Measurements from ENCODE around the gene MRPS2. TPM values are rescaled to one million over a fixed set of nuclear protein-coding genes. Genes with fewer than 3 reads are reported as not detected.

MRPS2 gene
- total and polyA plus RNA-seq, 2 of the 4 experiments (the other 2 are of a cell fraction) = 53.1 to 104 TPM

GRCh38 chr9:135515083-135515951 is 14.8 kb downstream of the MRPS2 start:
- TF ChIP-seq CHD1 (IDR thresholded peaks at IDR 0.05; ENCODE audit: low read depth, low read length) = no peak
- no peak for TF ChIP-seq RFX5 (IDR thresholded peaks at IDR 0.05; ENCODE audit: low read depth, low read length)
- no peak for TF ChIP-seq RAD21 (IDR thresholded peaks at IDR 0.05; ENCODE audit: low read length)
- TF ChIP-seq CTCF (conservative IDR thresholded peaks at IDR 0.05; ENCODE audit: low read depth, low read length) = no peak
- no peak for TF ChIP-seq POLR2A (IDR thresholded peaks at IDR 0.05; ENCODE audit: low read depth, low read length)
- TF ChIP-seq ELK1 (IDR thresholded peaks at IDR 0.05; ENCODE audit: borderline replicate concordance, low read depth, low read length) = no peak
- TF ChIP-seq MAZ (IDR thresholded peaks at IDR 0.05; ENCODE audit: borderline replicate concordance, low read depth, low read length) = no peak
- no peak for TF ChIP-seq NFE2L2 (IDR thresholded peaks at IDR 0.05; ENCODE audit: low read depth, low read length)
- no peak for TF ChIP-seq MXI1 (IDR thresholded peaks at IDR 0.05; ENCODE audit: borderline replicate concordance, low read depth, low read length)
- no peak for TF ChIP-seq BHLHE40 (IDR thresholded peaks at IDR 0.05; ENCODE audit: low read depth, low read length)
- no peak for TF ChIP-seq CEBPB (IDR thresholded peaks at IDR 0.05; ENCODE audit: low read depth, low read length)
- no peak for TF ChIP-seq SMC3 (IDR thresholded peaks at IDR 0.05; ENCODE audit: low read depth, low read length)
- TF ChIP-seq USF2 (IDR thresholded peaks at IDR 0.05; ENCODE audit: low read depth, low read length) = no peak
- Histone ChIP-seq H4K8ac (ENCODE audit: low read depth in 2 of 2, low read length in 2 of 2) (no peak overlapping the region), H3K56ac (ENCODE audit: extremely low read depth, insufficient read depth, low read length) (no peak overlapping the region), H4K5ac (ENCODE audit: low read depth, low read length) (no peak overlapping the region), H3K4ac (ENCODE audit: low read depth, low read length) (no peak overlapping the region), H3K9ac (ENCODE audit: low read depth, low read length) (no peak overlapping the region), H3K4me3 (ENCODE audit: insufficient read depth, low read depth, low read length) (no peak overlapping the region), H2BK15ac (ENCODE audit: low read depth, low read length) (no peak overlapping the region), H3K27ac (ENCODE audit: insufficient read depth, low read length) (no peak overlapping the region), H2AK5ac (ENCODE audit: low read depth, low read length) (no peak overlapping the region), H3K27me3 (ENCODE audit: control insufficient read depth, insufficient read depth, low read length) (peaks cover 3% of the 10 kb centered on the region; the same call in 1 of the 2 replicates), H2AK9ac (replicated peaks; ENCODE audit: low read depth, low read length, poor library complexity) (no peak overlapping the region), H3K9me1 (ENCODE audit: insufficient read depth, low read length) (no peaks in the 10 kb centered on the region), H2BK20ac (ENCODE audit: low read depth, low read length) (no peak overlapping the region), H2AFZ (replicated peaks; ENCODE audit: low read length, poor library complexity) (no peak overlapping the region), H4K91ac (ENCODE audit: insufficient read depth, low read depth, low read length) (no peak overlapping the region), H3K79me1 (ENCODE audit: low read depth in 1 of 2, low read length in 2 of 2) (no peaks in the 10 kb centered on the region), H3K36me3 (ENCODE audit: control insufficient read depth, insufficient read depth, low read length) (no peaks in the 10 kb centered on the region), H3K4me1 (ENCODE audit: control insufficient read depth, insufficient read depth, low read length) (no peaks in the 10 kb centered on the region), H2BK5ac (ENCODE audit: low read depth, low read length, poor library complexity, severe bottlenecking) (no peak overlapping the region), H3K14ac (replicated peaks; ENCODE audit: low read depth, low read length) (no peak overlapping the region), H4K20me1 (ENCODE audit: insufficient read depth, low read length) (no peaks in the 10 kb centered on the region), H3K23ac (ENCODE audit: low read depth, low read length) (no peak overlapping the region), H3K4me2 (ENCODE audit: low read depth, low read length) (no peak overlapping the region), H2BK120ac (ENCODE audit: low read depth, low read length) (no peak overlapping the region), H3K18ac (ENCODE audit: low read depth, low read length) (no peak overlapping the region), H3K9me3 (ENCODE audit: control insufficient read depth, insufficient read depth, low read length) (no peaks in the 10 kb centered on the region)
- 79% methylated on average over 10 of the region's 31 CpGs; no CpG with 5 or more reads in 1 of the 2 experiments for WGBS, 2 experiments (ENCODE audit: extremely low coverage in 2 of 2, insufficient read length in 1 of 2)
- DNase-seq (no peak), ATAC-seq (ENCODE audit: low read depth) (no peak)
- in situ Hi-C loops (cut with MboI; ENCODE audit: low sequenced_read_pairs) (no loop called here), intact Hi-C loops (cut with micrococcal nuclease) (no loop called here), dilution Hi-C loops (cut with HindIII; ENCODE audit: low sequenced_read_pairs, unreplicated experiment) (no loop called here)
- CTCF ChIA-PET = no interaction called here
- POLR2A ChIA-PET (ENCODE audit: unreplicated experiment) = no interaction called here
- no TSS peak for BruUV-seq (replicated peaks)
